Measurements from ENCODE around the gene CLEC18B.
"Not testable (repeated sequence)": the region's sequence is repeated elsewhere in the genome, so short reads cannot be mapped to it uniquely, and the experiment has no call there.

CLEC18B gene

DNA sequence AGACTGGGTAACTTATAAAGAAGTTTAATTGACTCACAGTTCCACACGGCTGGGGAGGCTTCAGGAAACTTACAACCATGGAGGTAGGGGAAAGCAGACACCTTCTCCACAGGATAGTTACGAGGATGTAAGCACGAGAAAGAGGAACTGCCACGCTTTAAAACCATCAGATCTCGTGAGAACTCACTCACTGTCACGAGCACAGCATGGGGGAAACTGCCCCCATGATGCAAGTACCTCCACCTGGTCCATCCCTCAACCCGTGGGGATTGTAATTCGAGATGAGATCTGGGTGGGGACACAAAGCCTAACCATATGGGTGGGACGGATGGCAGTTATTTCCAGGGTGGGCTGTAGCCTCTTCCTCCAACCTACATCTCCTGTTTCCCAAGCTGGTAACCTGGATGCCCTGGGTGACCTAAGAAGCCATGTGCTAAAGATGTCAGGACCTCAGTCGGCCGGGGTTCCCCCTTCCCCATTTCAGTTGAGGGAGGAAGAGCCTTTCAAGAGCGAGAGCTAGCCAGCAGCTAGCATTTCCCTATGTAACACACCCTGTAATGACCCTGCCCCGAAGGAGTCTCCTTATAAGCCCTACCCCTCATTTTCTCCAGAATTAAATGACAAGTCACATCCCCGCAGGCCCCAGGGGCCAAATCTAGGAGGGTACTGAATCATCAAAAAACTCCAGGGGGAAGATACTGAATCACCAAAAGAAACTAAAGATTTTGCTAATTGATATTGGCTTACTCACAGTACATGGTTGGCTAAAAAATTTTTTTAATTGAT, 16.9 kb downstream of the CLEC18B start:
- DNase-seq, result not testable (repeated sequence)

- not testable (repeated sequence) for DNase-seq
Observed at GRCh38 chr16:74400238-74400637, 21.0 kb downstream of the CLEC18B start.

DNA sequence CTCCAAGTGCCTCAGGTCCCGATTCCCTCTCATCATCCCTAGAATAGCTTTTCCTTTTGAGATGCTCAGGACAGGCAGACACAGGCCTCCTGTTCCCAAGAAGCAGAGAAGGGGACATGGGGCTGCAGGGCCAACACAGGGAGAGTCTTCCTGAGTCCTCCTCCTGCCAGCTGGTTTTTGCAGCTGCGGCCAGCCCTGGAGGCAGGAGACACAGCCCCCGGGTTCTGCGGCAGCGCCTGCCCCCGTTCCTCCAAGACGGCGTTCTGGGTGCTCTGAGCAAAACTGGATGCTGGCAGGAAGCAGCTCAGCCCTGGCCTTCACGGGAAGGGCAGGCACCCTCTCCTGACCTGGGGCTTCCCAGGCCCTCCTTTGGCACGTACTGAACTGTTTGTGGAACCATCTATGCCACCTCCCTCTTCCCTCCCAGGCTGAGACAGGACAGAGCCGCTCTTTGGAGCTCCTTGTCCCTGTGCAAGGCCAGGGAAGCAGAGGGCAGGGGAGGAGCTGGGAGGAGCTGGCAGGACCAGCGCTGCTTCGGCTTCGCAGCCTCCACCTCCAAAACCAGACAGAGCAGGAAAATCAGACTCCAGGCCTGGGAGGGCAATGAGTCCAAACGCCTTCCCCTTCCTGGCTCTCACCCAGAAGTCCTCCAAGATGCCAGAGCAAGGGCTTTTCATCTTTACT, 22.9 kb downstream of the CLEC18B start:
- not testable (repeated sequence) for DNase-seq

GRCh38 chr16:74396521-74397017, 24.7 kb downstream of the CLEC18B start:
- DNase-seq, result not testable (repeated sequence)

DNA sequence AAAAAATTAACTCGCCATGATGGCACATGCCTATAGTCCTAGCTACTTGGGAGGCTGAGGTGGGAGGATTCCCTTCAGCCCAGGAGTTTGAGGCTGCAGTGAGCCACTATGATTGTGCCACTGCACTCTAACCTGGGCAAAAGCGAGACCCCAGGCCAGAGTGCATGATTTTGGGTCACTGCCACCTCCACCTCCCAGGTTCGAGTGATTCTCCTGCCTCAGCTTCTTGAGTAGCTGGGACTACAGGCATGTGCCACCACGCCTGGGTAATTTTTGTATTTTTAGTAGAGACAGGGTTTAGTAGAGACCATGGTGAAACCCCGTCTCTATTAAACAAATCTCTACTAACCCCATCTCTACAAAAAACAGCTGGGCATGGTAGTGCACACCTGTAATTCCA, 26.7 kb downstream of the CLEC18B start:
- DNase-seq, result not testable (repeated sequence)

DNA sequence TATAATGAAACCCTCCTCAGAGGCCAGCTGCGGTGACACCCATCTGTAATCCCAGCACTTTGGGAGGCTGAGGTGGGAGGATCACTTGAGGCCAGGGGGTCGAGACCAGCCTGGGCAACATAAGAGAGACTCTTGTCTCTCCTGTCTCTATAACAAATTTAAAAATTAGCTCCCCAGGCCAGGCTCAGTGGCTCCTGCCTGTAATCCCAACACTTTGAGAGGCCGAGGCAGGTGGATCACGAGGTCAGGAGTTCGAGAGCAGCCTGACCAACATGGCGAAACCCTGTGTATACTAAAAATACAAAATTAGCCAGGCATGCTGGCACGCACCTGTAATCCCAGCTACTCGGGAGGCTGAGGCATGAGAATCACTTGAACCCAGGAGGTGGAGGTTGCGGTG, 27.1 kb downstream of the CLEC18B start:
- DNase-seq, result not testable (repeated sequence)

GRCh38 chr16:74391454-74392050, 29.7 kb downstream of the CLEC18B start:
- DNase-seq, result not testable (repeated sequence)

GRCh38 chr16:74382339-74383034, 38.8 kb downstream of the CLEC18B start:
- not testable (repeated sequence) for DNase-seq

- not testable (repeated sequence) for DNase-seq
Observed at GRCh38 chr16:74373847-74374184, 47.5 kb downstream of the CLEC18B start.

- DNase-seq, result no peak
Observed at GRCh38 chr16:74372953-74373846, 48.1 kb downstream of the CLEC18B start.

- DNase-seq, result no peak
Observed at GRCh38 chr16:74372369-74372768, 48.9 kb downstream of the CLEC18B start.

DNA sequence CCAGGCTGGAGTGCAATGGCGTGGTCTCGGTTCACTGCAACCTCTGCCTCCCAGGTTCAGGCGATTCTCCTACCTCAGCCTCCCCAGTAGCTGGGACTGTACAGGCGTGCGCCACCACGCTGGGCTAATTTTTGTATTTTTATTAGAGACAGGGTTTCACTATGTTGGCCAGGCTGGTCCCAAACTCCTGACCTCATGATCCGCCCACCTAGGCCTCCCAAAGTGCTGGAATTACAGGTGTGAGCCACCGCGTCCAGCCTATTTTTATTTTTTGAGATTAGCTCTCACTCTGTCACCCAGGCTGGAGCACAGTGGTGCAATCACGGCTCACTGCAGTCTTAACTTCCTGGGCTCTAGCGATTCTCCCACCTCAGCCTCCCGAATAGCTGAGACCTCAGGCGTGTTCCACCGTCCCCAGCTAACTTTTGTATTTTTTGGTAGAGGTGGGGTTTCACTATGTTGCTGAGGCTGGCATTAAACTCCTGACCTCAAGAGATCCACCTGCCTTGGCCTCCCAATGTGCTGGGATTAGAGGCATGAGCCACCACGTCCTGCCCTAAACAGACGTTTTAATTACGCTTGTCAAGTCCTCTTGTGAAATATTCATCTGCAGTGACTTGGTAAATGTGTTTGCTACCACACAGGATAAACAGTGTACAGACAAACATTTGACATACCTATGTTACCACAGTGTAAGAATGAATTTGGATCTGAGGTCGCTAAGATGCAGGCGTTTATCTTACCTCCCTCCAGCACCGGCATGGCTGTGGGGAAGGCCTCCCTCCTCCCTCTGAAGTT, 50.7 kb downstream of the CLEC18B start:
- not testable (repeated sequence) for DNase-seq

- peak; percentile 96 to 100 for DNase-seq
Observed at GRCh38 chr16:74368002-74368911, 53.0 kb downstream of the CLEC18B start.

GRCh38 chr16:74367469-74368001, 53.7 kb downstream of the CLEC18B start:
- not testable (repeated sequence) for DNase-seq

DNA sequence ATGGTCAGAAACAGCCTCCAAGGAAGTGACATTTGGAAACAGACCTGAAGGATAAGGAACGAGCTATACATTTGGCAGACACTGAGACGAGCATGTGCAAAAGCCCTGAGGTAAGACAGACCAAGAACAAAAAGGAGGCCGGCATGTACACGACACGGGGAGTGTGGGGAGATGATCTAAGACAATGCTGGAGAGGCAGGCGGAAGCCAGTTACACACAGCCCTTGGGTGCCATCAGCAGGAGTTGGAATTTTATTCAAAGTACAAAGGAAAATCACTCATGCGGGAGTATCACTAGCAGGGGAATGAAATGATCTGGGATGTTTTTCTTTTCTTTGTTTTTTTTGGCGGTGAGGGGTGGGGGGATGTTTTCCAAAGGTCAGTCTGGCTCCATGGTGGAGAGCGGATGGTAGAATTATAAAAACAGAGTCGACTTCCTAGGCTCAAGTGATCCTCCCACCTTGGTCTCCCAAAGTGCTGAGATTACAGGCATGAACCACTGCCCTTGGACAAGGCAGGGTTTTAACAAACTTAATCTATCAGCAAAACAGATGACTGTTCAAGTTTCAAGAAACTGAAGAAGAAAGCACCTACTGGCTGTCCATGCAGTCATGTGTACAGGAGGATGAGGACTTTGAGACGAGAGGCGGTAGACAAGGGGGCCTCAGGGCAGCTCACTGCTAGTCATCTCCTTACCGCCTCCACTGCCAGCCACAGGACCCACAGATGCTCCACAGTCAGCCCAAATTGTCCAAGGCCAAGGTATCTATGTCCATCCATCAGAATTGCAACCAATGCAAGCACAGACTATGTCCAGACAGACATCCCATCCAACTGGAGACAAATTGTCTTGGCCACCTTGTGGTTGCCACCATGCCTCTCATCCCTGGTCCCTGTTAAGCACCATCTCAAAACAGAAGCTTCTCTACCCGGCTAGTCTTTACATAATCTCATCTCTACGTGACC, 59.4 kb downstream of the CLEC18B start:
- not testable (repeated sequence) for DNase-seq

Data from CD4-positive, alpha-beta T cell treated with Interferon alpha-2 for 1 hour (primary cell).